H1 (cell line): Measurements from ENCODE around the gene HNRNPAB. TPM values are rescaled to one million over a fixed set of nuclear protein-coding genes. Genes with fewer than 3 reads are reported as not detected.

Source experiments
- CTCF ChIA-PET: fragments of 300-600 bp; sonication (Branson Sonifier 250); formaldehyde crosslinking; loops from one replicate; lab custom pipeline; 2021; ENCODE audit not compliant: partially characterized antibody; lab: Charles Lee
- POLR2A ChIA-PET: fragments of 300-600 bp; sonication (Branson Sonifier 250); formaldehyde crosslinking; loops from one replicate; lab custom pipeline; 2021; ENCODE audit warnings: inconsistent platforms; ENCODE audit not compliant: partially characterized antibody; lab: Charles Lee
- DNase-seq, 2 experiments: peaks; one replicate each; pipeline versions ENCODE4 v3.0.0 to v3.0.0-alpha.2; 2010 to 2022; ENCODE audit warnings: low spot score in 2 of 2, low read depth in 1 of 2, mixed read lengths in 1 of 2
- FAIRE-seq: peaks from 2 replicates; lab custom pipeline; 2011; peaks lifted over from hg19 to GRCh38; lab: Jason Lieb, UNC
- H2AFZ ChIP-seq: 2 replicates; pipeline ENCODE4 v1.8.1; 2012; ENCODE audit warnings: low read length, inconsistent platforms
- H2AK5ac ChIP-seq: 2 replicates; pipeline ENCODE4 v1.6.1; 2013; ENCODE audit warnings: low read depth, low read length
- H2BK120ac ChIP-seq: replicated peaks from 2 replicates; pipeline ENCODE3; 2013; ENCODE audit warnings: low read depth, low read length, inconsistent platforms
- H2BK12ac ChIP-seq: 2 replicates; pipeline ENCODE4 v1.6.1; 2013; ENCODE audit warnings: low read depth, low read length
- H2BK15ac ChIP-seq: 2 replicates; pipeline ENCODE4 v1.6.1; 2013; ENCODE audit warnings: low read length
- H2BK20ac ChIP-seq: 2 replicates; pipeline ENCODE4 v1.6.1; 2013; ENCODE audit warnings: low read length
- H2BK5ac ChIP-seq: 2 replicates; pipeline ENCODE4 v1.6.1; 2013; ENCODE audit warnings: low read depth, low read length
- H3K14ac ChIP-seq: 2 replicates; pipeline ENCODE4 v1.6.1; 2013; ENCODE audit warnings: inconsistent platforms; ENCODE audit not compliant: insufficient read length
- H3K18ac ChIP-seq: 2 replicates; pipeline ENCODE4 v1.6.1; 2013; ENCODE audit warnings: low read length; ENCODE audit errors: extremely low read depth
- H3K23ac ChIP-seq: 2 replicates; pipeline ENCODE4 v1.6.1; 2013; ENCODE audit warnings: inconsistent platforms; ENCODE audit not compliant: insufficient read length
- H3K23me2 ChIP-seq: 2 replicates; pipeline ENCODE4 v1.6.1; 2013; ENCODE audit warnings: low read depth, low read length
- H3K27ac ChIP-seq: 2 replicates; pipeline ENCODE4 v1.6.1; 2011; ENCODE audit warnings: low read depth, low read length, inconsistent platforms
- H3K27me3 ChIP-seq, 4 experiments: replicated peaks in 1 of 4; 1 replicate in 1 of 4; 2 replicates in 3 of 4; pipeline versions ENCODE4 v1.6.1 to v1.8.1; 2011 to 2013; ENCODE audit warnings: low read length in 3 of 4, mild to moderate bottlenecking in 3 of 4, inconsistent platforms in 2 of 4, mixed read lengths in 2 of 4, moderate library complexity in 1 of 4; ENCODE audit not compliant: control insufficient read depth in 3 of 4, insufficient read depth in 3 of 4; ENCODE audit errors: extremely low read depth in 1 of 4
- H3K36me3 ChIP-seq, 4 experiments: 2 replicates each; pipeline versions ENCODE4 v1.6.1 to v1.8.1; 2011 to 2013; ENCODE audit warnings: mild to moderate bottlenecking in 4 of 4, low read length in 3 of 4, moderate library complexity in 2 of 4, control low read depth in 1 of 4, inconsistent platforms in 1 of 4; ENCODE audit not compliant: insufficient read depth in 4 of 4, control insufficient read depth in 2 of 4
- H3K4ac ChIP-seq: replicated peaks from 2 replicates; pipeline ENCODE3; 2013; ENCODE audit warnings: low read length, low read depth, mixed read lengths, inconsistent platforms; ENCODE audit not compliant: insufficient read length
- H3K4me1 ChIP-seq, 4 experiments: replicated peaks in 1 of 4; 1 replicate in 1 of 4; 2 replicates in 3 of 4; pipeline versions ENCODE4 v1.6.1 to v1.8.1; 2011 to 2013; ENCODE audit warnings: low read length in 3 of 4, inconsistent platforms in 2 of 4, mixed read lengths in 1 of 4; ENCODE audit not compliant: insufficient read depth in 4 of 4, control insufficient read depth in 3 of 4
- H3K4me2 ChIP-seq, 2 experiments: 2 replicates each; pipeline versions ENCODE4 v1.6.1 to v1.8.1; 2011 to 2013; ENCODE audit warnings: low read depth in 2 of 2, low read length in 2 of 2, control low read depth in 1 of 2, inconsistent platforms in 1 of 2, mild to moderate bottlenecking in 1 of 2; ENCODE audit not compliant: insufficient read depth in 1 of 2
- H3K4me3 ChIP-seq, 4 experiments: fragments of 200-600, 300-600 bp in 1 of 4; sonication (generic), shearing (Covaris generic), sonication (Bioruptor Twin) in 1 of 4; 2 replicates each; pipeline versions ENCODE4 v1.5.1 to v1.8.1; 2011 to 2016; ENCODE audit warnings: low read length in 4 of 4, low read depth in 3 of 4, control low read depth in 2 of 4, inconsistent platforms in 2 of 4, mild to moderate bottlenecking in 2 of 4, mixed read lengths in 1 of 4, moderate library complexity in 1 of 4; ENCODE audit not compliant: insufficient read depth in 2 of 4; ENCODE audit errors: extremely low read depth in 1 of 4
- H3K56ac ChIP-seq: replicated peaks from 2 replicates; pipeline ENCODE3; 2013; ENCODE audit warnings: low read depth, mild to moderate bottlenecking, mixed read lengths, low read length, inconsistent platforms; ENCODE audit not compliant: insufficient read length
- H3K79me1 ChIP-seq: 2 replicates; pipeline ENCODE4 v1.6.1; 2013; ENCODE audit warnings: low read depth, low read length, control low read depth
- H3K79me2 ChIP-seq, 2 experiments: 2 replicates each; pipeline versions ENCODE4 v1.6.1 to v1.8.1; 2012 to 2013; ENCODE audit warnings: low read length in 2 of 2, mild to moderate bottlenecking in 2 of 2, inconsistent platforms in 1 of 2; ENCODE audit not compliant: insufficient read depth in 2 of 2, control insufficient read depth in 1 of 2
- H3K9ac ChIP-seq, 4 experiments: replicated peaks in 1 of 4; 1 replicate in 1 of 4; 2 replicates in 3 of 4; pipeline versions ENCODE4 v1.6.1 to v1.8.1; 2011 to 2013; ENCODE audit warnings: low read depth in 3 of 4, low read length in 3 of 4, control low read depth in 2 of 4, mild to moderate bottlenecking in 2 of 4, moderate library complexity in 2 of 4, inconsistent platforms in 1 of 4; ENCODE audit errors: extremely low read depth in 1 of 4
- H3K9me3 ChIP-seq, 2 experiments: 2 replicates each; pipeline versions ENCODE4 v1.6.1 to v1.8.1; 2012 to 2013; ENCODE audit warnings: mild to moderate bottlenecking in 2 of 2, moderate library complexity in 2 of 2, control low read depth in 1 of 2, inconsistent platforms in 1 of 2, low read depth in 1 of 2, low read length in 1 of 2, mixed read lengths in 1 of 2; ENCODE audit not compliant: insufficient read depth in 2 of 2
- H4K20me1 ChIP-seq, 2 experiments: replicated peaks in 1 of 2; 2 replicates each; pipeline versions ENCODE3 to v1.8.1; 2011 to 2013; ENCODE audit warnings: inconsistent platforms in 2 of 2, low read length in 2 of 2, mild to moderate bottlenecking in 1 of 2; ENCODE audit not compliant: insufficient read depth in 2 of 2, control insufficient read depth in 1 of 2
- H4K5ac ChIP-seq: 2 replicates; pipeline ENCODE4 v1.6.1; 2013; ENCODE audit warnings: low read length, low read depth, mixed read lengths, inconsistent platforms; ENCODE audit not compliant: insufficient read length
- H4K8ac ChIP-seq: 2 replicates; pipeline ENCODE4 v1.8.0; 2013; ENCODE audit warnings: mild to moderate bottlenecking, moderate library complexity, low read length, inconsistent platforms; ENCODE audit not compliant: insufficient read depth; ENCODE audit errors: extremely low read depth
- H4K91ac ChIP-seq: replicated peaks from 2 replicates; pipeline ENCODE3; 2013; ENCODE audit warnings: low read length, mixed read lengths, inconsistent platforms; ENCODE audit not compliant: insufficient read length
- BACH1 ChIP-seq: IDR thresholded peaks from 2 replicates; pipeline ENCODE4 v1.6.1; 2012; ENCODE audit warnings: low read length, improper control_type of control experiment
- CEBPB ChIP-seq: IDR thresholded peaks from 2 replicates; pipeline ENCODE4 v1.6.1; 2012; ENCODE audit warnings: low read depth, low read length
- CTBP2 ChIP-seq: IDR thresholded peaks from 2 replicates; pipeline ENCODE4 v1.7.0; 2011; ENCODE audit warnings: borderline replicate concordance, mild to moderate bottlenecking, moderate library complexity, mixed read lengths, low read length; ENCODE audit not compliant: insufficient read depth, insufficient read length
- EP300 ChIP-seq, 2 experiments: IDR thresholded peaks; 1 replicate in 1 of 2; 2 replicates in 1 of 2; pipeline ENCODE4 v1.6.1; 2011 to 2012; ENCODE audit warnings: low read depth in 2 of 2, low read length in 2 of 2, mild to moderate bottlenecking in 2 of 2, borderline replicate concordance in 1 of 2, inconsistent platforms in 1 of 2, moderate library complexity in 1 of 2
- HDAC6 ChIP-seq: IDR thresholded peaks from one replicate; pipeline ENCODE4 v1.7.1; 2012; ENCODE audit warnings: low read depth, mild to moderate bottlenecking, inconsistent platforms, low read length, moderate library complexity
- JUN ChIP-seq: IDR thresholded peaks from 2 replicates; pipeline ENCODE4 v1.6.1; 2011; ENCODE audit warnings: low read depth, mild to moderate bottlenecking, improper control_type of control experiment, low read length
- POLR2A ChIP-seq, 2 experiments: IDR thresholded peaks; 1 replicate in 1 of 2; 2 replicates in 1 of 2; pipeline ENCODE4 v1.6.1; 2011; ENCODE audit warnings: low read depth in 2 of 2, low read length in 2 of 2, mild to moderate bottlenecking in 2 of 2; ENCODE audit errors: control extremely low read depth in 1 of 2
- POLR2AphosphoS5 ChIP-seq: IDR thresholded peaks from 2 replicates; pipeline ENCODE4 v1.6.1; 2011; ENCODE audit warnings: low read depth, low read length
- RFX5 ChIP-seq: IDR thresholded peaks from 2 replicates; pipeline ENCODE4 v1.6.1; 2011; ENCODE audit warnings: low read depth, low read length, improper control_type of control experiment, borderline replicate concordance
- SIN3A ChIP-seq, 2 experiments: IDR thresholded peaks in 1 of 2; conservative IDR thresholded peaks in 1 of 2; 2 replicates each; pipeline ENCODE4 v1.6.1; 2011 to 2012; ENCODE audit warnings: low read length in 2 of 2, improper control_type of control experiment in 1 of 2, low read depth in 1 of 2, mild to moderate bottlenecking in 1 of 2
- TCF12 ChIP-seq: IDR thresholded peaks from 2 replicates; pipeline ENCODE4 v1.6.1; 2011; ENCODE audit warnings: low read depth, mild to moderate bottlenecking, low read length
- whole genome bisulfite sequencing, 2 experiments: shearing (Covaris generic) in 1 of 2; methylation state at CpG; one replicate each; pipeline versions ENCODE4 v1.1.6 to v1.1.7; 2013 to 2015; ENCODE audit warnings: low lambda C conversion rate in 2 of 2, mixed read lengths in 2 of 2, inconsistent platforms in 1 of 2, low coverage in 1 of 2, missing lambda C conversion rate in 1 of 2; ENCODE audit not compliant: insufficient replicate concordance in 2 of 2, insufficient coverage in 1 of 2, insufficient read length in 1 of 2; ENCODE audit errors: extremely low coverage in 1 of 2, missing lambda C conversion rate in 1 of 2; 5-methylcytosine and 5-hydroxymethylcytosine counted together
- polyA plus RNA-seq, 7 experiments: library from polyadenylated mRNA; depleted of rRNA in 3 of 7; stranded (reverse) in 5 of 7; unstranded in 2 of 7; fragments of >200 nt in 5 of 7; fragments of 200-250 nt in 2 of 7; gene quantifications; 1 replicate in 5 of 7; 2 replicates in 1 of 7; 4 replicates in 1 of 7; pipeline versions ENCODE4 v1.2.1 to v1.2.3, GENCODE V29; 2011 to 2013; ENCODE audit warnings: missing spikeins in 2 of 7, mixed read lengths in 2 of 7
- total RNA-seq: library from RNA; stranded (reverse); fragmentation: NEBNext Ultra II Directional; extraction: Animal tissue kit (Norgen Biotek cat#: 25700); gene quantifications from 2 replicates; pipeline ENCODE4 v1.2.1, GENCODE V29; 2021

Gene HNRNPAB
- total and polyA plus RNA-seq, 2 of the 8 experiments (the other 6 are each of a cell fraction or from before 2014, with no cell fraction given), result 373 to 563 TPM

GRCh38 chr5:178206166-178207101, 2.1 kb downstream of the HNRNPAB start:
- no peak overlapping the region for H2AK5ac ChIP-seq
- H3K79me1 ChIP-seq, result peaks cover 20% of the 10 kb centered on the region
- H2BK15ac ChIP-seq, result no peak overlapping the region
- H4K91ac ChIP-seq, result no peak overlapping the region
- WGBS, 2 experiments, result 81% methylated on average over 12 of the region's 12 CpGs; no CpG with 5 or more reads in 1 of the 2 experiments
- peak overlapping the region; percentile 93 to 100 (median 100); a peak in 7 of 8 replicates for H3K4me3 ChIP-seq
- no peak overlapping the region for H3K18ac ChIP-seq
- H3K9me3 ChIP-seq, result no peaks in the 10 kb centered on the region
- H4K5ac ChIP-seq, result no peak overlapping the region
- H2AFZ ChIP-seq, result no peak overlapping the region
- no peak overlapping the region for H2BK120ac ChIP-seq
- H4K20me1 ChIP-seq, result peaks cover 45 to 47% of the 10 kb centered on the region in 2 experiments
- H3K79me2 ChIP-seq, result peaks cover 27 to 49% of the 10 kb centered on the region in 2 experiments
- no peak overlapping the region for H4K8ac ChIP-seq
- no peaks in the 10 kb centered on the region for H3K27me3 ChIP-seq
- H3K27ac ChIP-seq, result no peak overlapping the region
- FAIRE-seq (no peak), DNase-seq (no peak)
- CTCF ChIA-PET, result interaction anchor here (0.7 to 3.3 kb wide), 6 partner anchors 9 to 715 kb away, joined by 3 to 20 read pairs (median 4); no protein-coding TSS in a partner anchor
- POLR2A ChIA-PET, result interaction anchor here (0.7 to 31.3 kb wide), 10 partner anchors 9 to 1571 kb away, joined by 3 to 985 read pairs (median 3); partner anchors contain the start of genes GMCL2 and PHYKPL
- peaks cover 4% of the 10 kb centered on the region for H3K23me2 ChIP-seq
- H3K56ac ChIP-seq, result no peak overlapping the region
- H3K4ac ChIP-seq, result no peak overlapping the region
- no peak overlapping the region for H3K14ac ChIP-seq
- no peak overlapping the region for H3K23ac ChIP-seq
- H3K9ac ChIP-seq, result peak overlapping the region; percentile 97 to 99 (median 99); a peak in 6 of 7 replicates
- peaks cover 48 to 62% (median 59%) of the 10 kb centered on the region in 4 experiments for H3K36me3 ChIP-seq
- peak overlapping the region; percentile 84 to 95 for H3K4me2 ChIP-seq
- no peak overlapping the region for H2BK5ac ChIP-seq
- H2BK12ac ChIP-seq, result no peak overlapping the region
- H2BK20ac ChIP-seq, result no peak overlapping the region
- H3K4me1 ChIP-seq, result peaks cover 0 to 10% (median 4%) of the 10 kb centered on the region in 4 experiments; a peak in 5 of 7 replicates
- no peak for TF ChIP-seq CEBPB
- TF ChIP-seq JUN, result no peak
- TF ChIP-seq SIN3A (conservative IDR thresholded peaks at IDR 0.05 in 1 of 2, IDR thresholded peaks at IDR 0.05 in 1 of 2; ENCODE audit: low read depth in 1 of 2, low read length in 2 of 2), result no peak
- TF ChIP-seq BACH1, result no peak
- TF ChIP-seq TCF12, result no peak
- TF ChIP-seq RFX5, result no peak
- no peak for TF ChIP-seq EP300 (IDR thresholded peaks at IDR 0.05; ENCODE audit: borderline replicate concordance in 1 of 2, low read depth in 2 of 2, low read length in 2 of 2)
- TF ChIP-seq HDAC6, result no peak
- no peak for TF ChIP-seq CTBP2
- TF ChIP-seq POLR2AphosphoS5, result peak; percentile 75
- peak in 1 of 2 experiments; percentile 75; a peak in 2 of 3 replicates for TF ChIP-seq POLR2A (IDR thresholded peaks at IDR 0.05; ENCODE audit: control extremely low read depth in 1 of 2, low read depth in 2 of 2, low read length in 2 of 2)
